ENCODE results near the gene RASL10B. TPM values are rescaled to one million over a fixed set of nuclear protein-coding genes. Genes with fewer than 3 reads are reported as not detected.

RASL10B gene
- total RNA-seq, 1 experiment from 2014 or later, result 4.3 TPM

DNA sequence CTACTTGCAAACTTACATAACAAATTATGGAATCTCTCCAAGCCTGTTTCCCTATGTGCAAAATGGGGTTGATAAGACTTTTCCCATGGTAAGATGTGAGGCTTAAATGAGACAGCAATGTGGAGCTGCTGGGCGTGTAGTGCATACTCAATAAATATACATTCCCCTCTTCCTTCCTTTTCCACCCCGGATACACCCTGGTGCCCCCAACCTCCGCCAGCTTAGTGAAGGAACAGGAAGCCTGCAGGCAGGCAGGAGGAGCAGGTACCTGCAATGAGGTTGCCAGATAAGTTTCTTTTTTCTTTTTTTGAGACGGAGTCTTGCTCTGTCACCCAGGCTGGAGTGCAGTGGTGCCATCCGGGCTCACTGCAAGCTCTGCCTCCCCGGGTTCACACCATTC lies 44.1 kb downstream of the RASL10B start:
- Histone ChIP-seq H3K9me3 (ENCODE audit: control insufficient read depth, insufficient read depth, low read depth, low read length) (no peaks in the 10 kb centered on the region), H3K36me3 (ENCODE audit: control insufficient read depth, insufficient read depth, low read length) (no peaks in the 10 kb centered on the region), H3K27ac (ENCODE audit: low read length) (no peak overlapping the region), H3K27me3 (ENCODE audit: control insufficient read depth, insufficient read depth, low read length) (no peaks in the 10 kb centered on the region), H3K4me3 (ENCODE audit: low read depth in 2 of 2, low read length in 2 of 2) (no peak overlapping the region), H3K4me1 (ENCODE audit: control insufficient read depth, insufficient read depth, low read length) (0 out of 2 replicates have a peak, but pooled peaks cover 7% of the 10 kb centered on the region)
- BruUV-seq (replicated peaks), result no TSS peak
- TF ChIP-seq, protein P1, sequence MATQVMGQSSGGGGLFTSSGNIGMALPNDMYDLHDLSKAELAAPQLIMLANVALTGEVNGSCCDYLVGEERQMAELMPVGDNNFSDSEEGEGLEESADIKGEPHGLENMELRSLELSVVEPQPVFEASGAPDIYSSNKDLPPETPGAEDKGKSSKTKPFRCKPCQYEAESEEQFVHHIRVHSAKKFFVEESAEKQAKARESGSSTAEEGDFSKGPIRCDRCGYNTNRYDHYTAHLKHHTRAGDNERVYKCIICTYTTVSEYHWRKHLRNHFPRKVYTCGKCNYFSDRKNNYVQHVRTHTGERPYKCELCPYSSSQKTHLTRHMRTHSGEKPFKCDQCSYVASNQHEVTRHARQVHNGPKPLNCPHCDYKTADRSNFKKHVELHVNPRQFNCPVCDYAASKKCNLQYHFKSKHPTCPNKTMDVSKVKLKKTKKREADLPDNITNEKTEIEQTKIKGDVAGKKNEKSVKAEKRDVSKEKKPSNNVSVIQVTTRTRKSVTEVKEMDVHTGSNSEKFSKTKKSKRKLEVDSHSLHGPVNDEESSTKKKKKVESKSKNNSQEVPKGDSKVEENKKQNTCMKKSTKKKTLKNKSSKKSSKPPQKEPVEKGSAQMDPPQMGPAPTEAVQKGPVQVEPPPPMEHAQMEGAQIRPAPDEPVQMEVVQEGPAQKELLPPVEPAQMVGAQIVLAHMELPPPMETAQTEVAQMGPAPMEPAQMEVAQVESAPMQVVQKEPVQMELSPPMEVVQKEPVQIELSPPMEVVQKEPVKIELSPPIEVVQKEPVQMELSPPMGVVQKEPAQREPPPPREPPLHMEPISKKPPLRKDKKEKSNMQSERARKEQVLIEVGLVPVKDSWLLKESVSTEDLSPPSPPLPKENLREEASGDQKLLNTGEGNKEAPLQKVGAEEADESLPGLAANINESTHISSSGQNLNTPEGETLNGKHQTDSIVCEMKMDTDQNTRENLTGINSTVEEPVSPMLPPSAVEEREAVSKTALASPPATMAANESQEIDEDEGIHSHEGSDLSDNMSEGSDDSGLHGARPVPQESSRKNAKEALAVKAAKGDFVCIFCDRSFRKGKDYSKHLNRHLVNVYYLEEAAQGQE (IDR thresholded peaks at IDR 0.05; ENCODE audit: insufficient read depth in 1 of 2, low read depth in 2 of 2, low read length in 1 of 2), result no peak
- TF ChIP-seq, protein P2, sequence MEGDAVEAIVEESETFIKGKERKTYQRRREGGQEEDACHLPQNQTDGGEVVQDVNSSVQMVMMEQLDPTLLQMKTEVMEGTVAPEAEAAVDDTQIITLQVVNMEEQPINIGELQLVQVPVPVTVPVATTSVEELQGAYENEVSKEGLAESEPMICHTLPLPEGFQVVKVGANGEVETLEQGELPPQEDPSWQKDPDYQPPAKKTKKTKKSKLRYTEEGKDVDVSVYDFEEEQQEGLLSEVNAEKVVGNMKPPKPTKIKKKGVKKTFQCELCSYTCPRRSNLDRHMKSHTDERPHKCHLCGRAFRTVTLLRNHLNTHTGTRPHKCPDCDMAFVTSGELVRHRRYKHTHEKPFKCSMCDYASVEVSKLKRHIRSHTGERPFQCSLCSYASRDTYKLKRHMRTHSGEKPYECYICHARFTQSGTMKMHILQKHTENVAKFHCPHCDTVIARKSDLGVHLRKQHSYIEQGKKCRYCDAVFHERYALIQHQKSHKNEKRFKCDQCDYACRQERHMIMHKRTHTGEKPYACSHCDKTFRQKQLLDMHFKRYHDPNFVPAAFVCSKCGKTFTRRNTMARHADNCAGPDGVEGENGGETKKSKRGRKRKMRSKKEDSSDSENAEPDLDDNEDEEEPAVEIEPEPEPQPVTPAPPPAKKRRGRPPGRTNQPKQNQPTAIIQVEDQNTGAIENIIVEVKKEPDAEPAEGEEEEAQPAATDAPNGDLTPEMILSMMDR (IDR thresholded peaks at IDR 0.05), result no peak
- TF ChIP-seq POLR2AphosphoS5 (IDR thresholded peaks at IDR 0.05; ENCODE audit: low read depth, low read length) (no peak), SIN3A (IDR thresholded peaks at IDR 0.05; ENCODE audit: borderline replicate concordance, insufficient read depth, low read depth, low read length) (no peak), TCF7L2 (IDR thresholded peaks at IDR 0.05; ENCODE audit: low read depth, low read length) (no peak)
- ChIA-PET CTCF (no interaction called here), POLR2A (interaction anchor here (0.6 to 0.7 kb wide), 2 partner anchors 11 to 32 kb away, joined by 3 to 8 read pairs; no protein-coding TSS in a partner anchor)
- in situ Hi-C loops (cut with HindIII; ENCODE audit: low pct_unique_long_range_greater_than_20kb, low sequenced_read_pairs), result no loop called here
- no peak for ATAC-seq
- intact Hi-C loops (cut with micrococcal nuclease; ENCODE audit: unreplicated experiment), result no loop called here
- DNase-seq (ENCODE audit: low read depth, low spot score), result no peak

DNA sequence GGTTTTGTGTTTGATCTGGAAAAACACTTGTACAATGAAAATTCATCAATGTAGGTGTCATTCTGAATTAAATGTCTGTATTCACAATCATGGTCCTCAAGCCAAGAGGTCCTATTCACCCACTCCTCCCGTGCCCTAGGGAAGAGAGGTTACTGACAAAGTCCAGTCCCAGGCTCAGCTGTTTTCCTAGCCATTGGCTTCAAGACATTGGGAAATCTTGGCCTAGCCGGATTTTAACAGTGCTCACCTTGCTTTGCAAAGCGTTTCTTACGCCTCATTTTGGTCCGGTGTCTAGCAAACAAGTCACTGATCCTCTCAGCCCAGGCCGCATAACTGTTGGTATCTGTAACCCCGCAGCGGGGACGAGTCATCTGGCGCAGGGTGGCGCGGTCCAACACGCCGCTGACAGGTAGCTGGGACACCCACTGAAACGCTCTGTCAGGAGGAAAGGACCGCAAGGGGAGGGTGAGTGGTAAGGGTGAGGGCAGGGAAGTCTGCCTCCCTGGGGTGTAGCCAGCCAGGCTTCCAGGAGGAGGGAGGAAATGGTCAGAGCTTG lies 47.3 kb downstream of the RASL10B start:
- no peaks in the 10 kb centered on the region for H3K9me3 ChIP-seq (ENCODE audit: control insufficient read depth, insufficient read depth, low read depth, low read length)
- no peaks in the 10 kb centered on the region for H3K36me3 ChIP-seq (ENCODE audit: control insufficient read depth, insufficient read depth, low read length)
- ATAC-seq (no peak), DNase-seq (ENCODE audit: low read depth, low spot score) (no peak)
- CTCF ChIA-PET, result no interaction called here
- TF ChIP-seq, protein P1 (IDR thresholded peaks at IDR 0.05; ENCODE audit: insufficient read depth in 1 of 2, low read depth in 2 of 2, low read length in 1 of 2), result no peak
- TF ChIP-seq, protein P2 (IDR thresholded peaks at IDR 0.05), result no peak
- TF ChIP-seq TCF7L2 (IDR thresholded peaks at IDR 0.05; ENCODE audit: low read depth, low read length) (no peak), POLR2AphosphoS5 (IDR thresholded peaks at IDR 0.05; ENCODE audit: low read depth, low read length) (no peak), SIN3A (IDR thresholded peaks at IDR 0.05; ENCODE audit: borderline replicate concordance, insufficient read depth, low read depth, low read length) (no peak)
- in situ Hi-C loops (cut with HindIII; ENCODE audit: low pct_unique_long_range_greater_than_20kb, low sequenced_read_pairs), result no loop called here
- POLR2A ChIA-PET, result no interaction called here
- no peak overlapping the region for H3K4me3 ChIP-seq (ENCODE audit: low read depth in 2 of 2, low read length in 2 of 2)
- H3K27ac ChIP-seq (ENCODE audit: low read length), result no peak overlapping the region
- H3K27me3 ChIP-seq (ENCODE audit: control insufficient read depth, insufficient read depth, low read length), result no peaks in the 10 kb centered on the region
- intact Hi-C loops (cut with micrococcal nuclease; ENCODE audit: unreplicated experiment), result no loop called here
- no TSS peak for BruUV-seq (replicated peaks)
- H3K4me1 ChIP-seq (ENCODE audit: control insufficient read depth, insufficient read depth, low read length), result peaks cover 12% of the 10 kb centered on the region

Measured in Panc1 (cell line).